Measurements from ENCODE around the gene NUDC.

The NUDC gene

GRCh38 chr1:26950602-26951001, 29.1 kb downstream of the NUDC start (continued):
- TF ChIP-seq ZNF148 (tag by site-specific recombination; IDR thresholded peaks at IDR 0.05; ENCODE audit: borderline replicate concordance): no peak
- no peak for TF ChIP-seq ZNF555 (tag by site-specific recombination; conservative IDR thresholded peaks at IDR 0.05)

GRCh38 chr1:26951216-26951615, 29.7 kb downstream of the NUDC start:
- Histone ChIP-seq H3K9me3 (ENCODE audit: control insufficient read depth, insufficient read depth, low read depth, low read length) (no peaks in the 10 kb centered on the region), H3K4me3 (ENCODE audit: low read depth, low read length) (no peak overlapping the region), H3K27ac (ENCODE audit: extremely low read depth, low read depth, low read length) (no peak overlapping the region), H3K4me1 (ENCODE audit: control insufficient read depth, insufficient read depth, low read length) (no peaks in the 10 kb centered on the region), H3K36me3 (ENCODE audit: control insufficient read depth in 2 of 2, insufficient read depth in 1 of 2, low read length in 2 of 2) (peaks cover 5 to 17% of the 10 kb centered on the region in 2 experiments; a peak in 2 of 3 replicates)
- no peak for TF ChIP-seq KLF8 (tag by site-specific recombination; IDR thresholded peaks at IDR 0.05)
- no peak for TF ChIP-seq ZNF777 (tag by site-specific recombination; IDR thresholded peaks at IDR 0.05; ENCODE audit: borderline replicate concordance)
- TF ChIP-seq ZNF221 (tag by site-specific recombination; IDR thresholded peaks at IDR 0.05; ENCODE audit: borderline replicate concordance): no peak
- no peak for TF ChIP-seq ZNF664 (tag by site-specific recombination; IDR thresholded peaks at IDR 0.05)
- no peak for TF ChIP-seq IKZF3 (tag by site-specific recombination; IDR thresholded peaks at IDR 0.05)
- no peak for TF ChIP-seq ZNF449 (tag by site-specific recombination; IDR thresholded peaks at IDR 0.05)
- no peak for TF ChIP-seq ZNF610 (tag by site-specific recombination; IDR thresholded peaks at IDR 0.05; ENCODE audit: borderline replicate concordance)
- TF ChIP-seq KLF9 (tag by site-specific recombination; IDR thresholded peaks at IDR 0.05; ENCODE audit: low read depth): no peak
- TF ChIP-seq ZNF529 (tag by site-specific recombination; IDR thresholded peaks at IDR 0.05; ENCODE audit: insufficient replicate concordance): no peak
- TF ChIP-seq ZNF223 (tag by site-specific recombination; IDR thresholded peaks at IDR 0.05): no peak
- no peak for TF ChIP-seq ZNF670 (tag by site-specific recombination; IDR thresholded peaks at IDR 0.05; ENCODE audit: low read depth)
- no peak for TF ChIP-seq ZBTB48 (tag by site-specific recombination; IDR thresholded peaks at IDR 0.05)
- no peak for TF ChIP-seq ZBTB11 (tag by site-specific recombination; conservative IDR thresholded peaks at IDR 0.05; ENCODE audit: low read depth)
- ChIA-PET POLR2A (no interaction called here), CTCF (no interaction called here)

DNA sequence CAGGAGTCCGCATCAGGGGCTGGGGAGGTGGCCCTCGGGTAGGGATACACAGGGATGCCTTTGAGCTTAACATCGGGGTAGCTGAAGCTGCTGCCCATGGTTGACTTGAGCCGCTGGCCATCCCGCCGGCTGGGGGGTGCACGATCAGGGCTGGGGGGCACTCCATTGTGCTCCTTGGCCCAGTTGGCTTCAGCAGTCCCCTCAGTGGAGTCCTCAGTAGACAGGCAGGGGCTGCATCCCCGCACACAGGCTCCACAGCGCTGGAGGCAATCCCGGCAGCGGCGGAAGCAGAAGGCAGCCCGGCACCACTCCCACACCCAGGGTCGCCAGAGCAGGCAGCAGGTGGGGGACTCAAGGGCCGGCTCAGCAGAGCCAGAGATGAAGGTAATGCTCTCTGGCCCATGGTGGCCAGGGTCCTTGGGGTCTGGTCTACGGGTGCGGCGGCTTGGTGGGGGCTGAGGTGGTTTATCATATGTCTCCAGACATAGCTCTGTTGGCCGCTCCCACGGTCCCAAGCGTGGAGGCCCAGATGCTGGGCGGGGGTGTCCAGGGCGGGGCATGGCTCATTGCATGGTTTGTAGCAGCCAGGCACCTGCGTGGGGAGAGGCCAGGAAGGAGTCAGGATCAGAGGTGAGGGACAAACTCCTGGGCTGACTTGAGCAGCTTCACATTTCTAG, 30.4 kb downstream of the NUDC start:
- TF ChIP-seq CTCF (tag by site-specific recombination; IDR thresholded peaks at IDR 0.05): no peak
- TF ChIP-seq ZNF341 (tag by site-specific recombination; IDR thresholded peaks at IDR 0.05; ENCODE audit: low read depth): no peak
- no peak for TF ChIP-seq ZNF600 (tag by site-specific recombination; IDR thresholded peaks at IDR 0.05)
- TF ChIP-seq ZNF561 (tag by site-specific recombination; IDR thresholded peaks at IDR 0.05; ENCODE audit: borderline replicate concordance): no peak
- TF ChIP-seq ZNF560 (tag by site-specific recombination; IDR thresholded peaks at IDR 0.05; ENCODE audit: borderline replicate concordance): no peak
- no peak for TF ChIP-seq HOXC10 (CRISPR knock-in tag; IDR thresholded peaks at IDR 0.05)
- TF ChIP-seq ZNF121 (tag by site-specific recombination; IDR thresholded peaks at IDR 0.05): no peak
- POLR2A ChIA-PET: no interaction called here
- CTCF ChIA-PET: interaction anchor here (0.5 to 1.0 kb wide), 2 partner anchors 145 to 657 kb away, joined by 3 to 4 read pairs; no protein-coding TSS in a partner anchor
- Histone ChIP-seq H3K27ac (ENCODE audit: extremely low read depth, low read depth, low read length) (no peak overlapping the region), H3K36me3 (ENCODE audit: control insufficient read depth in 2 of 2, insufficient read depth in 1 of 2, low read length in 2 of 2) (peaks cover 0 to 9% of the 10 kb centered on the region in 2 experiments; a peak in 1 of 3 replicates), H3K4me1 (ENCODE audit: control insufficient read depth, insufficient read depth, low read length) (no peaks in the 10 kb centered on the region), H3K9me3 (ENCODE audit: control insufficient read depth, insufficient read depth, low read depth, low read length) (no peaks in the 10 kb centered on the region), H3K4me3 (ENCODE audit: low read depth, low read length) (no peak overlapping the region)
